ENCODE results near the gene PDIA2.
"Not testable (repeated sequence)": the region's sequence is repeated elsewhere in the genome, so short reads cannot be mapped to it uniquely, and the experiment has no call there.

The PDIA2 gene

GRCh38 chr16:263944-264343 is 19.0 kb upstream of the PDIA2 start:
- DNase-seq (ENCODE audit: low spot score) = no peak

DNA sequence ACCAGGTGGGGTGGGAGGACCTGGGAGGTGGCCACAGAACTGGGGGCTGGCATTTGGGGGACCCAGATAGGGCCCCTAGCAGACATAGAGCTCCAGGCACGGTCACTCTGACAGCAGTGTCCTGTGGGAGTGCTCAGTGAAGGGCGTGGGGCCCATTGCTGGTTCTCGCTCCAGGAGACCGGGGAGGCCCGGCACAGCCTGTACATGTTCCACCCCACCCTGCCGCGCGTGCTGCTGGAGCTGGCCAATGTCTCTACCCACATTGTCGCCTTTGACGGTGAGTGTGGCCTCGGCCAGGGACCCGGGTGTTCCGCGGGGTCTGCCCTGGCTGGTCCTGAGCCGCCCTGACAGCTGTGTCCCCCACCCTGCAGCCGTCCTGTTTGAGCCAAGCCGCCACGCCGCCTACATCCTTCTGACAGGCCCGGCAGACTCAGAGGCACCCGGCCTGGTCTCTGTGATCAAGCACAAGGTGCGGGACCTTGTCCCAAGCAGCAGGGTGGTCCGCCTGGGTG is 18.5 kb upstream of the PDIA2 start:
- no peak for DNase-seq (ENCODE audit: low spot score)

DNA sequence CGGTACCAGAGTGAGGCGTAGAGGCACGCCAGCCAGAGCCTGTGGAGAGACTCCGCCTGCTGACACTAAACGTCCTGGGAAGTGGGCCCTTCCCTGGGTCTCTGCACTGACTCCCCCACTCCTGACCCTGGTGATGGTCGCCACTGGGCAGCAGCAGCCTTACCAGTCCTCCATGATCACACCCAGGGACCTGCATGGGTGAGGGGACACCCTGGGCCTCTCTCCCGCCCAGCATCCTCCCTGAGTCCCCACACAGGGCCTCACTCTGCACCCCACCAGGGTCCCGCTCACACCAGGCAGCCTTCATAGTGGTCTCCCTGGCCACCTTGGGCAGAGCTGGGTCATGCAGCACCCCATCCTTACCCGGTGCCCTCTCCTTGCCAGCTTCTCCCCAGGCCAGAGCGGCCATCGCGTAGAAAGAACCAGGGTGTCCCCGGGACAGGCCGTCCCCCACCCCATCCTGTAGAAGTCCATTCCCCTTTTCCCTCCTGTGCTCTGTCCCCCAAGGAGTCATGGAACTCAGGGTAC is 17.9 kb upstream of the PDIA2 start:
- DNase-seq (ENCODE audit: low spot score) = no peak

GRCh38 chr16:265711-266110 is 17.3 kb upstream of the PDIA2 start:
- DNase-seq (ENCODE audit: low spot score) = no peak

DNA sequence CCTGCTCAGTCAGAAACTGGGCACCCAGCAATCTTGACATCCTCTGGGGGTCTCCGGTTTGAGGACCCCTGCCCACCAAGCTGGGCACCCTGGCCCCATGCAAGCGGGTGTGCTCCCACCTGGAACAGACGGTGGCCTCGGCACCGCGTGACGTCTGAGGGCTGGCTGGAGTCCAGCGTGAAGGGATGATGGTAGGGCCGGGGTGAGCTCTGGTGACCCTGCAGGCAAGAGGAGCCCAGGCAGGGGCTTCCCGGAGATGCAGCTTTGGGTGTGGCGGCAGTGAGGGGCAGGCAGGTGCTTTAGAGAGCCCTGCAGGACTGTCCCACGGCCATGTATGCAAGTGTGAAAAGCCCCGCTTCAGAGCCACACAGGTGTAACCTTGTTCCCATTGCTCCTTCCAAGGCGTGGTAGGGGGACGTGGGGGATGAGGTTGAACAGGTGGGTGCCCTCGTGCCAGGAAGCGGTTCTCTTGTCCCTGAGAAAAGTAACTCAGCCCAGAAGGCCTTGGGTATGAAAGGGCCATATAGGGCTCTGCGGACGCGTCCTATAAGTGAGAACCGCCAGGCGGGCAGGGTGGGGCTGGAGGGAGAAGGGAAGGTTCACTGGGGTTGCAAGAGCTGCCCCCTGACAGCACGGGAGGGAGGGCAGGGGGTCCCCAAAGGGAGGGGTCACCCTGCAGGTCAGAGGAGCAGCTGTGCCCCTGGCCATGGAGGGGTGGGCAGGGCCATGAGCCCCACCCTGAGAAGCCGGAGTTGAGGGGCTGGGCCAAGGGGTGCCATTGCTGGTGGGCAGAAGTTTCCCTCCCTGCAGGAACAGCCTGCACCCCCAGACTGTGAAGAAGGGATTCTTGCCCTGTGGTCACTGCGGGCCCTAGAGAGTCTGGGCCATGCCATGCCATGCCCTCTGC is 16.5 kb upstream of the PDIA2 start:
- DNase-seq (ENCODE audit: low spot score) = no peak

DNA sequence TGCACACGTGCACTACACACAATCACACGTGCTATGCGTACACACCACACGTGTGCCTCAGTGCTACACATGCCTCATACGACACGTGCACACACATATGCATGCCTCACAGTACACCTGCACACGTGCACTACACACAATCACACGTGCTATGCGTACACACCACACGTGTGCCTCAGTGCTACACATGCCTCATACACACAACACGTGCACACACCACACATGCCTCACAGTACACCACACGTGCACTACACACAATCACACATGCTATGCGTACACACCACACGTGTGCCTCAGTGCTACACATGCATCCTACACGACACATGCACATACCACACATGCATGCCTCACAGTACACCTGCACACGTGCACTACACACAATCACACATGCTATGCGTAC is 15.4 kb upstream of the PDIA2 start:
- DNase-seq (ENCODE audit: low spot score) = not testable (repeated sequence)

DNA sequence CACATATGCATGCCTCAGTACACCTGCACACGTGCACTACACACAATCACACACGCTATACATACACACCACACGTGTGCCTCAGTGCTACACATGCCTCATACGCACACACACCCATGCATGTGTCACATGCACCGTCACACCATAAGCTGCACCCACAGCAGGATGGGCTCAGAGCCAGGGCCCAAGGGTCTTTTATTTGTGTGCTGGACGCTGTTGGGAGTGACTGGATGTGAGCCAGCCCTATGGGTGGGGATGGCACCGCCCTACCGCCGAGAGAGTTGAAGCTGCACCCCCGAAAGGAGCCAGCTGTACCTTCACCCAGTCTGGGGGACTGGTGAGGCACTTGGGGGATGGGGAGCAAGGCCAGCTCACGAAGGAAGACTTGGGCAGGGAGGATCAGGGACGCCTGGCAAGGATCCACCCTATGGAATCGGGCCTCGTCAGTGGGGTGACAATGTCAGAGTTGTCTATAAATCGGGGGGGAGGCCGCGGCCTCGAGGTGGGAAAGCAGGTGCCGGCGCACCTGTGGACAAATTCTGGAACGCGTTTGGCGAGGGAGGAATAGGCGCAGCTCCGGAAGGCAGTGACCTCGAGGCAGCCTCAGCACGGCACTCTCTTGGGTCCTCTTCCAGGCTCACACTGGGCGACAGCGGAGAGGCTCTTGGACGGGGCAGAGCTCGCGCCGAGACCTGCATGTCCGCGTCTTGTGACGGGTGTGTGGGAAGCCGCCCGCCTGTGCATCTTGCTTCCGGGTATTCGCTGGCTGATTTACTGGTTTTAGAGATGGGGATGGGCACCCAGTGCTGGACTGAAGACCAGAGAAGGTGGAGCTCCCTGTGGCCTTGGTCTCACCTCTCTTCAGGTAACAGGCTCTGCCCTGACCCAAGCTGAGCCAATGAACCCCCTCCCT is 14.6 kb upstream of the PDIA2 start:
- DNase-seq (ENCODE audit: low spot score) = no peak

GRCh38 chr16:269061-269796 is 13.7 kb upstream of the PDIA2 start:
- DNase-seq (ENCODE audit: low spot score) = no peak

GRCh38 chr16:270381-271255 is 12.3 kb upstream of the PDIA2 start:
- DNase-seq (ENCODE audit: low spot score) = no peak

GRCh38 chr16:272633-273546 is 10.1 kb upstream of the PDIA2 start:
- no peak for DNase-seq (ENCODE audit: low spot score)

DNA sequence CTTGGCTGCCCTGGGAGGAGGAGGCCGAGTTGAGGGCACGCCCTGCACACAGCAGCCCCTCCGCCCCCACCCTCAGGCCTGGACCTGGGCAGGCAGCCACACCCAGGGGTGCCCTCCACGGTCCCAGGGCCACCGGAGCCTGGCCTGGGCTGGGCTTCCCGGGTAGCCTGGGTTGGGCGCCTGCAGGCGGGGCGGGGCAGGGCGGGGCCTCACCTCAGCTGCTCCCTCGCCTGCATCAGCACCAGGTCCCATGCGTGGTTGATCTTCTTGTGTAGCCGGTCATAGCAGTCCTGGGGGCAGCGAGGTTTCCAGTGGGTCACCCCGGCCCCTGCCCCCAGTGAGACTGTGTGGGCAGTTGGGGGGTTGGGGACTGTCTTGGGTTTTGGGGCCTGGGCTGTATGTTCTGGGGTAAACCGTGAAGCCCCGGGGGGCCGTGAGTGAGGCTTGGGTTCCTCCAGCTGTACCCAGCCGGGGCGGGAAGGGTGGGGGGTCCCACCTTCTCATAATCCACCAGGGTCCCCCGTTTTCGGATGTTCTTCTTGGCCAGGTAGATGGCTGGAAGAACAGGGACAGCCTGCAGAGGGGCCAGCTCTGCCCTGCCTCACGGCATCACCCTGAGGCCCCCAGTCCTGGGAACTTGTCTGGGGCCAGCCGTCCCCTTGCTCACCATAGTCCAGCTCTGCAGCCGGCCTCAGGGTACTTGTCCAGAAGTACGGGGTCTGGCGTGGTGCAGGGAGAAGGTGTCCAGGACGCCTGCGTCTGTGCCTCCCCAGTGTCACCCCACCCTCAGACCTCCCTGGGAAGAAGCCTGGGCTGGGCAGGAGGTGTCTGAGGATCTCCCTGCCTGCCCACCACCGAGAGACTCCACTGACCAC is 9.2 kb upstream of the PDIA2 start:
- peak; percentile 64 for DNase-seq (ENCODE audit: low spot score)

DNA sequence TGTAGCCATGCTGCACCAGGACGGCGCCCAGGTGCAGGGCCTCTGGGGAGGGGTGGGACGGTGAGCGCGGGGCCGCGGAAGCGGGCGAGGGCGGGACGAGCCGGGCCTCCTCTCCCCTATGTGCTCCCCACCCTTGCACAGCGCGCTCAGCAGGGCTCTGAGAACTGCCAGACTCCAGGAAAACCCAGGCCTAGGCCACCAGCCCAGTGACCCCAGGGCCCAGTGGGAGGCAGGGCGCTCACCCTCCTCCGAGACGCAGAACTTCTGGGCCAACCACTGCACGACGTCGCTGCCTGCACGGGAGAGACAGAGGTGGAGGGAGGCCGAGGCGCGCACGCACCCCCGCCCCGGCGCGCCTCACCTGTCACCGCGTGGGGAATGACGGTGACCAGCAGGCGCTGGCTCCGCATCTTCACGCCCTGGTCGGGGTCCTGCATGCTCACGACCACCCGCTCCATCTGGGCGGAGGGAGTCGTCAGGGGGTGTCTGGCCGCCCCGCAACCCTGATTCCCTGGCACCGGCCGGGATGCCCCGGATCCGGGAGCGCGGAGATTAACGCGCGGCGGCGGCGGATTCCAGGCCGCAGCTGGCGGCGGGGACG is 7.8 kb upstream of the PDIA2 start:
- DNase-seq (ENCODE audit: low spot score) = peak; percentile 73

DNA sequence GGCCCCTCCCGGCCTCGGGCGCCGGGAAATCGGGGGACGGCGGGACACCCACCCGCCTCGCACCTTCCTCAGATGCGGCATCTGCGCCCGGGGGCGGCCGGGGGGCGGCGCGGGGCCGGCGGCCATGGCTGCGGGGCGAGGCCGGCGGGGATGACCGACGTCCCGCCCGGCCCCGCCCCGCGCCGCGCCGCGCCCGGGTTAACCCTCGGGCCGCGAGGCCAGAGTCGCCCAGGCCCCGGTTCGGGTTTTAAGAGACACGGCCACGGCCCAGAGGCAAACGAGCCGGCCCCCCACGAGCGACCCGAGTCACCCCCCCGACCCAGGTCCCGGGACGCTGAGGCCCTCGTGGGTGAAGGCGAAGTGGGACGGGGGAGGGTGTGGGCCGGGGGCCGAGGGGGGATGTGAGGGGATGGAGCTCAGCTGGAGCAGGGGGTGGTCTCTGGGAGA is 7.2 kb upstream of the PDIA2 start, which contains the start of gene RGS11:
Gene RGS11 (minus strand): TSS at position 159 of the 447 bp plus-strand sequence. CDS start 33 bp downstream, at position 126.
- DNase-seq (ENCODE audit: low spot score) = no peak

DNA sequence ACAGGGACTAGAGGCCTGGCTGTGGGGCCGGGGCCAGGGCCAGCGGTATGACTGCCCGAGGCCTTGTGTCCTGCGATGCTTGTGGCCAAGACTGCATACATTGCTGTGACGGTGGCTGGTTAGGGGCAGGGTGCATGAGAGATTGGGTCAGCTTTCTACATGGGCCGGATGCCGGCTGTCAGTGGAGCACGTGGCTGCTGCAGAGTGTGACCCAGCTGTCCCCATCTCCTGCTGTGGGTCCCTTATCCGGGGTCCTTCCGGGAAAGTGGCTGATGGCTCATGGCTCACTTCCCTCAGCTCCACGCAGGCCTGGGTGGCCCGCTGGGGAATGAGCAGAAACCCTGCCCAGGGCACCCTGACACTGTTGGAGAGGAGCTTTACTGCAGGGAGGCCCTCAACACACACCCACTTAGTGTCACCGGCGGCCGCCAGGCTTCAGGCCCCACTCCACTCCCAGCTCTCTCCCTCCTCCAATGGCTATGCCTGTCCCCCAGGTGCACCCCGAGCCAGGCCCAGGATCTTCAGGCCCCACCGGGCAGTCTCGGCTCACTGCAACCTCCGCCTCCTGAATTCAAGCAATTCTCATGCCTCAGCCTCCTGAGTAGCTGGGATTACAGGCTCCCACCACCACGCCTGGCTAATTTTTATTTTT is 6.4 kb upstream of the PDIA2 start:
- no peak for DNase-seq (ENCODE audit: low spot score)

DNA sequence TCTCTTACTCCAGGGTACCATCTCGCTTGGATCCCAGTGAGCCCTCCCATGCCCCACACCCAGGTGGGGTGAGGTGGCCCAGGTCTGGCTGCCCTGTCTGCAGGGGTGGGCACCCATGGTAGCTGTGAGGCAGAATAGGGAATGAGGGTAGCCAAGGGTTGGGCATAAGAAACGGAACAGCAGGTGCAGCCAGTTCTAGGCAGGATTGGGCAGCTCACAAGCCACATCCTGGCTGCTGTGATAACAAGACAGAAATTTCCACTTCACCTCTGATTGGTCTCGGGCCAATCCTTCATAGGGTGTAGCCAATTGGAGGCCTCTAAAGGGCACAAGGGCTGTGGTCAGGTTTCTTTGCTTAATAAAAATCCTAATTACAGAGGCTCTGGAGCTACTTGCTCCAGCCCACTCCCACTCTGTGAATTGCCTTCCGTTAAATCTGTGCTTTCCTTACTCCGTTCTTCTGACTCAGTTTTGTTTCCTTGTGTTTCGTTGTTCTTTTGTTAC is 4.0 kb upstream of the PDIA2 start:
- peak; percentile 70 for DNase-seq (ENCODE audit: low spot score)

- no peak for DNase-seq (ENCODE audit: low spot score)
Measured at GRCh38 chr16:279531-279930, 3.4 kb upstream of the PDIA2 start.

- DNase-seq (ENCODE audit: low spot score) = no peak
Measured at GRCh38 chr16:280005-280460, 2.9 kb upstream of the PDIA2 start.

All from iPS-NIHi11 (cell line).